ENCODE data around the gene MYH7. TPM values are rescaled to one million over a fixed set of nuclear protein-coding genes. Genes with fewer than 3 reads are reported as not detected.

MYH7 gene
- total RNA-seq, 1 experiment from 2014 or later = not detected

DNA sequence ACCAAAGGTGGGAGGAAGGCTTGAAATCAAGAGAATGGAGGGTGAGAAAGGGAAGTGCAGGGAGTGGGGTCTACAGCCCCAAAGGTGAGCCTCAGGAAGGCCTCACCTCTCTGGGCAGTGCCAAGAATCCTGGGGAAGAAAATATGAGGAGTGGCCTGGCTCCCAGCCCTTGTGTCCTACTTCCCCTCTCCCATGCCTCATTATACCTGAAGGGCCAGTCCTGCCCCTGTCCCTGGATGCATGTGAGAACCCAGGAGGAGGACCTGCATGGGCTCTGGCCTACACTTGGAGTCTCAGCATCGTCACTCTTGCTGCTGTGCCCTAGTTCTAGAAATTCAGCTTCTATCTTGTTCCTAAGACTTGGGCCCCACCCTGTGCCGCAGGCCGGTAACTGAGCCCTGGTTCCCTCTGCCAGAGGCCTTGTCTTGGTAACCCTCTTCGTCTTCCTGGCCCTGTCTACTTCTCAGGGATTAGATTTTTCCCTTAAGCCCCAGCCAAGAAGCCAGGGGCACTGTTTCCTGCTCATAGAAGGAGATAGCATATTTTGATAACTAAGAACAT, 10.9 kb upstream of the MYH7 start:
- H3K27ac Mint-ChIP-seq = no peak overlapping the region
- CTCF ChIA-PET = interaction anchor here (0.7 to 1.1 kb wide), 2 partner anchors 10 kb away, joined by 3 read pairs; partner anchors contain the start of gene MYH7
- no peaks in the 10 kb centered on the region for H3K9me3 Mint-ChIP-seq
- H3K36me3 Mint-ChIP-seq = no peaks in the 10 kb centered on the region
- DNase-seq (ENCODE audit: low spot score) = no peak
- H3K27me3 Mint-ChIP-seq (ENCODE audit: low read depth) = peaks cover 14% of the 10 kb centered on the region
- no peak overlapping the region for H3K4me3 Mint-ChIP-seq
- no peak for ATAC-seq
- H3K4me1 Mint-ChIP-seq = peaks cover 23% of the 10 kb centered on the region
- TF ChIP-seq, protein P1, sequence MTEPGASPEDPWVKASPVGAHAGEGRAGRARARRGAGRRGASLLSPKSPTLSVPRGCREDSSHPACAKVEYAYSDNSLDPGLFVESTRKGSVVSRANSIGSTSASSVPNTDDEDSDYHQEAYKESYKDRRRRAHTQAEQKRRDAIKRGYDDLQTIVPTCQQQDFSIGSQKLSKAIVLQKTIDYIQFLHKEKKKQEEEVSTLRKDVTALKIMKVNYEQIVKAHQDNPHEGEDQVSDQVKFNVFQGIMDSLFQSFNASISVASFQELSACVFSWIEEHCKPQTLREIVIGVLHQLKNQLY (CRISPR knock-in tag; IDR thresholded peaks at IDR 0.05) = no peak
- POLR2A ChIA-PET = no interaction called here

- Mint-ChIP-seq H3K4me3 (no peak overlapping the region), H3K9me3 (no peaks in the 10 kb centered on the region), H3K27ac (no peak overlapping the region), H3K4me1 (peaks cover 23% of the 10 kb centered on the region), H3K27me3 (ENCODE audit: low read depth) (peaks cover 16% of the 10 kb centered on the region), H3K36me3 (no peaks in the 10 kb centered on the region)
- POLR2A ChIA-PET = no interaction called here
- no peak for DNase-seq (ENCODE audit: low spot score)
- no peak for ATAC-seq
- TF ChIP-seq, protein P2, sequence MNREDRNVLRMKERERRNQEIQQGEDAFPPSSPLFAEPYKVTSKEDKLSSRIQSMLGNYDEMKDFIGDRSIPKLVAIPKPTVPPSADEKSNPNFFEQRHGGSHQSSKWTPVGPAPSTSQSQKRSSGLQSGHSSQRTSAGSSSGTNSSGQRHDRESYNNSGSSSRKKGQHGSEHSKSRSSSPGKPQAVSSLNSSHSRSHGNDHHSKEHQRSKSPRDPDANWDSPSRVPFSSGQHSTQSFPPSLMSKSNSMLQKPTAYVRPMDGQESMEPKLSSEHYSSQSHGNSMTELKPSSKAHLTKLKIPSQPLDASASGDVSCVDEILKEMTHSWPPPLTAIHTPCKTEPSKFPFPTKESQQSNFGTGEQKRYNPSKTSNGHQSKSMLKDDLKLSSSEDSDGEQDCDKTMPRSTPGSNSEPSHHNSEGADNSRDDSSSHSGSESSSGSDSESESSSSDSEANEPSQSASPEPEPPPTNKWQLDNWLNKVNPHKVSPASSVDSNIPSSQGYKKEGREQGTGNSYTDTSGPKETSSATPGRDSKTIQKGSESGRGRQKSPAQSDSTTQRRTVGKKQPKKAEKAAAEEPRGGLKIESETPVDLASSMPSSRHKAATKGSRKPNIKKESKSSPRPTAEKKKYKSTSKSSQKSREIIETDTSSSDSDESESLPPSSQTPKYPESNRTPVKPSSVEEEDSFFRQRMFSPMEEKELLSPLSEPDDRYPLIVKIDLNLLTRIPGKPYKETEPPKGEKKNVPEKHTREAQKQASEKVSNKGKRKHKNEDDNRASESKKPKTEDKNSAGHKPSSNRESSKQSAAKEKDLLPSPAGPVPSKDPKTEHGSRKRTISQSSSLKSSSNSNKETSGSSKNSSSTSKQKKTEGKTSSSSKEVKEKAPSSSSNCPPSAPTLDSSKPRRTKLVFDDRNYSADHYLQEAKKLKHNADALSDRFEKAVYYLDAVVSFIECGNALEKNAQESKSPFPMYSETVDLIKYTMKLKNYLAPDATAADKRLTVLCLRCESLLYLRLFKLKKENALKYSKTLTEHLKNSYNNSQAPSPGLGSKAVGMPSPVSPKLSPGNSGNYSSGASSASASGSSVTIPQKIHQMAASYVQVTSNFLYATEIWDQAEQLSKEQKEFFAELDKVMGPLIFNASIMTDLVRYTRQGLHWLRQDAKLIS (CRISPR knock-in tag; IDR thresholded peaks at IDR 0.05; ENCODE audit: borderline replicate concordance) = no peak
- TF ChIP-seq, protein P3, sequence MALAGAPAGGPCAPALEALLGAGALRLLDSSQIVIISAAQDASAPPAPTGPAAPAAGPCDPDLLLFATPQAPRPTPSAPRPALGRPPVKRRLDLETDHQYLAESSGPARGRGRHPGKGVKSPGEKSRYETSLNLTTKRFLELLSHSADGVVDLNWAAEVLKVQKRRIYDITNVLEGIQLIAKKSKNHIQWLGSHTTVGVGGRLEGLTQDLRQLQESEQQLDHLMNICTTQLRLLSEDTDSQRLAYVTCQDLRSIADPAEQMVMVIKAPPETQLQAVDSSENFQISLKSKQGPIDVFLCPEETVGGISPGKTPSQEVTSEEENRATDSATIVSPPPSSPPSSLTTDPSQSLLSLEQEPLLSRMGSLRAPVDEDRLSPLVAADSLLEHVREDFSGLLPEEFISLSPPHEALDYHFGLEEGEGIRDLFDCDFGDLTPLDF (CRISPR knock-in tag; IDR thresholded peaks at IDR 0.05) = no peak
- TF ChIP-seq ZBTB21 (CRISPR knock-in tag; IDR thresholded peaks at IDR 0.05; ENCODE audit: borderline replicate concordance) (no peak), ATF2 (CRISPR knock-in tag; IDR thresholded peaks at IDR 0.05; ENCODE audit: borderline replicate concordance, low read depth) (no peak), MYBL2 (CRISPR knock-in tag; IDR thresholded peaks at IDR 0.05) (no peak), ETV6 (CRISPR knock-in tag; IDR thresholded peaks at IDR 0.05) (no peak), TCF7 (CRISPR knock-in tag; IDR thresholded peaks at IDR 0.05; ENCODE audit: low read depth) (no peak), HMGA2 (CRISPR knock-in tag; IDR thresholded peaks at IDR 0.05) (no peak)
- CTCF ChIA-PET = interaction anchor here (0.7 to 1.1 kb wide), 2 partner anchors 10 to 11 kb away, joined by 3 read pairs; partner anchors contain the start of gene MYH7
Observed at GRCh38 chr14:23445773-23446172, 10.3 kb upstream of the MYH7 start.

DNA sequence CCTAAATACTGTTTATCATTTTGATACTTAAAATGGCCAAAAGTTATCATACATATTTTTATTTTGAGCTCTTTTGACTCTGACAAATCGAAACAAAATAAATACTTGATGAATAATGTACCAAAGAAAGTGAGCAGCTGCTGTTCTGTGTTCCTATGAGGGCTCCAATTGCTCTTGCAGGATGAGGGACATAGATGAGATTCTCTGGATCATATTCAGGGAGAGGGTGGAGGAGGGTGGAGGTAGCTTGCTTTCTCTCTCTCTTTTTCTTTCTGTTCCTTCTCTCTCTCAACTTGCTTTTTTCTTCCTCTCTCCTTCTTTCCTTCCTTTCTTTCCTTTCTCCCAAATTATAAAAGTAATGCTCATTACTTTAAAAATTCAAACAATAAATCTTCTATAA, 8.9 kb upstream of the MYH7 start:
- no peaks in the 10 kb centered on the region for H3K36me3 Mint-ChIP-seq
- no peak overlapping the region for H3K27ac Mint-ChIP-seq
- peaks cover 21% of the 10 kb centered on the region for H3K27me3 Mint-ChIP-seq (ENCODE audit: low read depth)
- H3K9me3 Mint-ChIP-seq = no peaks in the 10 kb centered on the region
- ATAC-seq = no peak
- no peak for DNase-seq (ENCODE audit: low spot score)
- CTCF ChIA-PET = interaction anchor here (1.0 to 2.1 kb wide), 6 partner anchors 9 to 117 kb away, joined by 3 to 7 read pairs (median 4); partner anchors contain the start of gene CMTM5
- H3K4me3 Mint-ChIP-seq = no peak overlapping the region
- H3K4me1 Mint-ChIP-seq = peaks cover 19% of the 10 kb centered on the region
- POLR2A ChIA-PET = no interaction called here
- TF ChIP-seq SOX15 (CRISPR knock-in tag; IDR thresholded peaks at IDR 0.05) (no peak), ZNF317 (CRISPR knock-in tag; IDR thresholded peaks at IDR 0.05; ENCODE audit: borderline replicate concordance, low read depth) (no peak), NR1H2 (CRISPR knock-in tag; IDR thresholded peaks at IDR 0.05) (no peak), ZNF263 (CRISPR knock-in tag; IDR thresholded peaks at IDR 0.05; ENCODE audit: low read depth) (no peak), NFATC4 (CRISPR knock-in tag; IDR thresholded peaks at IDR 0.05) (no peak), HMGXB4 (CRISPR knock-in tag; IDR thresholded peaks at IDR 0.05) (no peak), ELF4 (CRISPR knock-in tag; IDR thresholded peaks at IDR 0.05; ENCODE audit: low read depth) (no peak), ATF3 (CRISPR knock-in tag; conservative IDR thresholded peaks at IDR 0.05) (no peak), NFE2L1 (CRISPR knock-in tag; IDR thresholded peaks at IDR 0.05) (no peak), CBFB (CRISPR knock-in tag; IDR thresholded peaks at IDR 0.05; ENCODE audit: low read depth) (no peak), GABPB1 (CRISPR knock-in tag; IDR thresholded peaks at IDR 0.05) (no peak), SMAD4 (CRISPR knock-in tag; IDR thresholded peaks at IDR 0.05) (no peak), ZNF232 (CRISPR knock-in tag; IDR thresholded peaks at IDR 0.05) (no peak)
- TF ChIP-seq, protein P4, sequence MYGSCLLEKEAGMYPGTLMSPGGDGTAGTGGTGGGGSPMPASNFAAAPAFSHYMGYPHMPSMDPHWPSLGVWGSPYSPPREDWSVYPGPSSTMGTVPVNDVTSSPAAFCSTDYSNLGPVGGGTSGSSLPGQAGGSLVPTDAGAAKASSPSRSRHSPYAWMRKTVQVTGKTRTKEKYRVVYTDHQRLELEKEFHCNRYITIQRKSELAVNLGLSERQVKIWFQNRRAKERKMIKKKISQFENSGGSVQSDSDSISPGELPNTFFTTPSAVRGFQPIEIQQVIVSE (CRISPR knock-in tag; IDR thresholded peaks at IDR 0.05; ENCODE audit: borderline replicate concordance) = no peak

Measured in WTC11 (cell line).